ENCODE measurements around the gene STRAP. TPM values are rescaled to one million over a fixed set of nuclear protein-coding genes. Genes with fewer than 3 reads are reported as not detected.

The STRAP gene
- total and polyA plus RNA-seq, 9 of the 15 experiments (the other 6 are each of a cell fraction or from before 2014, with no cell fraction given) = 58.5 to 134 (median 89.5) TPM

DNA sequence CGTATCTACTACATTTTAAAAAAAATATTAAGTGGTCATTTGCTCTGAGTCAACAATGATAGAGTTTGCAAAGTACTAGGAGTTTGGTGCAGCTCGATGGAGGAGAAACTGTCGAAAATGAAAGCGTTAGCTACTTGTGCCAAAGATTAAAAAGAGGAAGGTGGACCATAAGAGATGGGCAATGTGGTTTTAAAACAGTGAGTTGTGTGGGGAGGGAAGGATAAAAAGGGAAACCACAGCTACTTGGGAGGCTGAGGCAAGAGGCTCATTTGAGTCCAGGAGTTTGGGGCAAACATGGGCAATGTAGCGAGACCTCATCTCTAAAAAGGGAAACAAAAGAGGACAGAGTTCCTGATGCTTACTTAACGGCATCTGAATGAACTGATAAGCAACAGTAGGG lies 18.2 kb upstream of the STRAP start:
- TF ChIP-seq ZBED1 (IDR thresholded peaks at IDR 0.05) (no peak), KHSRP (IDR thresholded peaks at IDR 0.05) (no peak), SAFB (IDR thresholded peaks at IDR 0.05; ENCODE audit: borderline replicate concordance, low read depth, low read length) (no peak), ZNF79 (CRISPR knock-in tag; IDR thresholded peaks at IDR 0.05; ENCODE audit: low read depth) (no peak), CREB1 (IDR thresholded peaks at IDR 0.05) (no peak), CREB1 (CRISPR knock-in tag; IDR thresholded peaks at IDR 0.05) (no peak), TAL1 (IDR thresholded peaks at IDR 0.05) (no peak)
- TF ChIP-seq, protein P1, sequence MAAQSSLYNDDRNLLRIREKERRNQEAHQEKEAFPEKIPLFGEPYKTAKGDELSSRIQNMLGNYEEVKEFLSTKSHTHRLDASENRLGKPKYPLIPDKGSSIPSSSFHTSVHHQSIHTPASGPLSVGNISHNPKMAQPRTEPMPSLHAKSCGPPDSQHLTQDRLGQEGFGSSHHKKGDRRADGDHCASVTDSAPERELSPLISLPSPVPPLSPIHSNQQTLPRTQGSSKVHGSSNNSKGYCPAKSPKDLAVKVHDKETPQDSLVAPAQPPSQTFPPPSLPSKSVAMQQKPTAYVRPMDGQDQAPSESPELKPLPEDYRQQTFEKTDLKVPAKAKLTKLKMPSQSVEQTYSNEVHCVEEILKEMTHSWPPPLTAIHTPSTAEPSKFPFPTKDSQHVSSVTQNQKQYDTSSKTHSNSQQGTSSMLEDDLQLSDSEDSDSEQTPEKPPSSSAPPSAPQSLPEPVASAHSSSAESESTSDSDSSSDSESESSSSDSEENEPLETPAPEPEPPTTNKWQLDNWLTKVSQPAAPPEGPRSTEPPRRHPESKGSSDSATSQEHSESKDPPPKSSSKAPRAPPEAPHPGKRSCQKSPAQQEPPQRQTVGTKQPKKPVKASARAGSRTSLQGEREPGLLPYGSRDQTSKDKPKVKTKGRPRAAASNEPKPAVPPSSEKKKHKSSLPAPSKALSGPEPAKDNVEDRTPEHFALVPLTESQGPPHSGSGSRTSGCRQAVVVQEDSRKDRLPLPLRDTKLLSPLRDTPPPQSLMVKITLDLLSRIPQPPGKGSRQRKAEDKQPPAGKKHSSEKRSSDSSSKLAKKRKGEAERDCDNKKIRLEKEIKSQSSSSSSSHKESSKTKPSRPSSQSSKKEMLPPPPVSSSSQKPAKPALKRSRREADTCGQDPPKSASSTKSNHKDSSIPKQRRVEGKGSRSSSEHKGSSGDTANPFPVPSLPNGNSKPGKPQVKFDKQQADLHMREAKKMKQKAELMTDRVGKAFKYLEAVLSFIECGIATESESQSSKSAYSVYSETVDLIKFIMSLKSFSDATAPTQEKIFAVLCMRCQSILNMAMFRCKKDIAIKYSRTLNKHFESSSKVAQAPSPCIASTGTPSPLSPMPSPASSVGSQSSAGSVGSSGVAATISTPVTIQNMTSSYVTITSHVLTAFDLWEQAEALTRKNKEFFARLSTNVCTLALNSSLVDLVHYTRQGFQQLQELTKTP (IDR thresholded peaks at IDR 0.05; ENCODE audit: low read depth in 1 of 2, partially characterized antibody in 2 of 2) = no peak
- H3K9me1 ChIP-seq (ENCODE audit: control insufficient read depth, insufficient read depth, low read length) = no peaks in the 10 kb centered on the region
- WGBS (ENCODE audit: insufficient coverage, low coverage, missing lambda C conversion rate) = 4% methylated on average over 6 of the region's 6 CpGs
- H3K79me2 ChIP-seq (ENCODE audit: control insufficient read depth, insufficient read depth, low read length) = no peaks in the 10 kb centered on the region
- no peaks in the 10 kb centered on the region for H3K27me3 ChIP-seq (ENCODE audit: control insufficient read depth in 2 of 2, insufficient read depth in 2 of 2, low read length in 2 of 2)
- no peak overlapping the region for H3K27ac ChIP-seq (ENCODE audit: extremely low read depth, low read depth, low read length)
- H3K36me3 ChIP-seq (ENCODE audit: control insufficient read depth, insufficient read depth, low read length) = no peaks in the 10 kb centered on the region
- no peaks in the 10 kb centered on the region for H4K20me1 ChIP-seq (replicated peaks; ENCODE audit: control insufficient read depth, insufficient read depth, low read length)
- H3K9me3 ChIP-seq (replicated peaks; ENCODE audit: control insufficient read depth, insufficient read depth, low read depth, low read length) = no peaks in the 10 kb centered on the region
- CTCF ChIA-PET (ENCODE audit: low intra/inter-chr PET ratio) = no interaction called here
- FAIRE-seq (no peak), ATAC-seq (no peak), DNase-seq (ENCODE audit: extremely low read depth in 1 of 4, low spot score in 3 of 4) (no peak)
- H3K4me2 ChIP-seq (ENCODE audit: insufficient read depth, low read length) = no peak overlapping the region
- no peak overlapping the region for H2AFZ ChIP-seq (ENCODE audit: low read depth, low read length)
- no peak overlapping the region for H3K9ac ChIP-seq (ENCODE audit: insufficient read depth in 1 of 2, low read depth in 2 of 2, low read length in 2 of 2)
- intact Hi-C loops (cut with micrococcal nuclease) (no loop called here), in situ Hi-C loops (cut with MboI) (no loop called here)
- no TSS peak for BruUV-seq (replicated peaks)
- no peak overlapping the region for H3K4me3 ChIP-seq
- no peaks in the 10 kb centered on the region for H3K4me1 ChIP-seq (replicated peaks in 1 of 2; ENCODE audit: control insufficient read depth in 2 of 2, insufficient read depth in 2 of 2, low read length in 2 of 2)
- POLR2A ChIA-PET = no interaction called here
